Testis (tissue), 2 donors: ENCODE data around the gene SSPN.

Source experiments
- POLR2A ChIP-seq: fragments of 450-650 bp; IDR thresholded peaks from one replicate; pipeline ENCODE4 v1.6.1; 2017; ENCODE audit warnings: antibody characterized with exemption, mild to moderate bottlenecking, moderate library complexity
- TF ChIP-seq, protein P1 (sequence below), 3 experiments: fragments of 450-650 bp in 2 of 3; fragments of 200-600 bp in 1 of 3; sonication (generic) in 1 of 3; IDR thresholded peaks; one replicate each; pipeline ENCODE4 v1.5.1; 2016 to 2019; ENCODE audit warnings: antibody characterized with exemption in 3 of 3, mild to moderate bottlenecking in 2 of 3, moderate library complexity in 1 of 3

- TF ChIP-seq, protein P1, sequence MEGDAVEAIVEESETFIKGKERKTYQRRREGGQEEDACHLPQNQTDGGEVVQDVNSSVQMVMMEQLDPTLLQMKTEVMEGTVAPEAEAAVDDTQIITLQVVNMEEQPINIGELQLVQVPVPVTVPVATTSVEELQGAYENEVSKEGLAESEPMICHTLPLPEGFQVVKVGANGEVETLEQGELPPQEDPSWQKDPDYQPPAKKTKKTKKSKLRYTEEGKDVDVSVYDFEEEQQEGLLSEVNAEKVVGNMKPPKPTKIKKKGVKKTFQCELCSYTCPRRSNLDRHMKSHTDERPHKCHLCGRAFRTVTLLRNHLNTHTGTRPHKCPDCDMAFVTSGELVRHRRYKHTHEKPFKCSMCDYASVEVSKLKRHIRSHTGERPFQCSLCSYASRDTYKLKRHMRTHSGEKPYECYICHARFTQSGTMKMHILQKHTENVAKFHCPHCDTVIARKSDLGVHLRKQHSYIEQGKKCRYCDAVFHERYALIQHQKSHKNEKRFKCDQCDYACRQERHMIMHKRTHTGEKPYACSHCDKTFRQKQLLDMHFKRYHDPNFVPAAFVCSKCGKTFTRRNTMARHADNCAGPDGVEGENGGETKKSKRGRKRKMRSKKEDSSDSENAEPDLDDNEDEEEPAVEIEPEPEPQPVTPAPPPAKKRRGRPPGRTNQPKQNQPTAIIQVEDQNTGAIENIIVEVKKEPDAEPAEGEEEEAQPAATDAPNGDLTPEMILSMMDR (IDR thresholded peaks at IDR 0.05) = no peak
- no peak for TF ChIP-seq POLR2A
These were observed 50.0 kb downstream of the SSPN start for GRCh38 chr12:26245175-26245942.
